ENCODE measurements around the gene CCDC60.

The CCDC60 gene

GRCh38 chr12:119419381-119419780 lies 84.9 kb downstream of the CCDC60 start:
- TF ChIP-seq SPI1 (IDR thresholded peaks at IDR 0.05; ENCODE audit: borderline replicate concordance, low read depth) (no peak), GABPA (IDR thresholded peaks at IDR 0.05; ENCODE audit: low read depth) (no peak), CTCF (IDR thresholded peaks at IDR 0.05; ENCODE audit: insufficient read depth, low read length) (no peak), REST (IDR thresholded peaks at IDR 0.05; ENCODE audit: insufficient replicate concordance, low read depth) (no peak), POLR2AphosphoS5 (IDR thresholded peaks at IDR 0.05; ENCODE audit: low read depth) (no peak)
- no peak overlapping the region for H3K4me3 ChIP-seq (replicated peaks; ENCODE audit: insufficient read depth, low read length)
- no peak overlapping the region for H3K27ac ChIP-seq (replicated peaks)
- peaks cover 2% of the 10 kb centered on the region for H3K27me3 ChIP-seq (ENCODE audit: insufficient read depth, poor library complexity, severe bottlenecking)
- no peak for DNase-seq (ENCODE audit: low read depth in 1 of 2, low spot score in 1 of 2)

- Histone ChIP-seq H3K27me3 (ENCODE audit: insufficient read depth, poor library complexity, severe bottlenecking) (peaks cover 2% of the 10 kb centered on the region), H3K4me3 (replicated peaks; ENCODE audit: insufficient read depth, low read length) (no peak overlapping the region), H3K27ac (replicated peaks) (no peak overlapping the region)
- DNase-seq (ENCODE audit: low read depth in 1 of 2, low spot score in 1 of 2), result no peak
- TF ChIP-seq SPI1 (IDR thresholded peaks at IDR 0.05; ENCODE audit: borderline replicate concordance, low read depth), result no peak
These were observed 88.8 kb downstream of the CCDC60 start for GRCh38 chr12:119423285-119423684.

GRCh38 chr12:119425623-119426022 lies 91.1 kb downstream of the CCDC60 start:
- no peak overlapping the region for H3K4me3 ChIP-seq (replicated peaks; ENCODE audit: insufficient read depth, low read length)
- DNase-seq (ENCODE audit: low read depth in 1 of 2, low spot score in 1 of 2), result no peak

More at GRCh38 chr12:119425623-119426022, 91.1 kb downstream of the CCDC60 start:
- Histone ChIP-seq H3K27me3 (ENCODE audit: insufficient read depth, poor library complexity, severe bottlenecking) (peaks cover 2% of the 10 kb centered on the region), H3K27ac (replicated peaks) (no peak overlapping the region)
- TF ChIP-seq REST (IDR thresholded peaks at IDR 0.05; ENCODE audit: insufficient replicate concordance, low read depth) (no peak), POLR2AphosphoS5 (IDR thresholded peaks at IDR 0.05; ENCODE audit: low read depth) (no peak), SPI1 (IDR thresholded peaks at IDR 0.05; ENCODE audit: borderline replicate concordance, low read depth) (no peak), CTCF (IDR thresholded peaks at IDR 0.05; ENCODE audit: insufficient read depth, low read length) (no peak), GABPA (IDR thresholded peaks at IDR 0.05; ENCODE audit: low read depth) (no peak)
